H9 (cell line): ENCODE results near the gene CERK. TPM values are rescaled to one million over a fixed set of nuclear protein-coding genes. Genes with fewer than 3 reads are reported as not detected.
A peak's percentile ranks its signal among the peaks of the same experiment; 100 is the strongest.

Experiments used
- DNase-seq: peaks from one replicate; pipeline ENCODE4 v3.0.0-alpha.2; 2017
- H2AFZ ChIP-seq: one replicate; pipeline ENCODE4 v1.6.1; 2013; ENCODE audit warnings: mild to moderate bottlenecking, low read length, control low read depth, moderate library complexity
- H2AK5ac ChIP-seq: 2 replicates; pipeline ENCODE4 v1.6.1; 2013; ENCODE audit warnings: low read length, control low read depth, mixed read lengths; ENCODE audit not compliant: insufficient read length
- H2BK120ac ChIP-seq: one replicate; pipeline ENCODE4 v1.6.1; 2013; ENCODE audit warnings: low read depth, mild to moderate bottlenecking, low read length, control low read depth, inconsistent platforms; ENCODE audit not compliant: poor library complexity, severe bottlenecking
- H2BK12ac ChIP-seq: 2 replicates; pipeline ENCODE4 v1.6.1; 2013; ENCODE audit warnings: low read length, control low read depth, mixed read lengths, low read depth; ENCODE audit not compliant: insufficient read length
- H2BK15ac ChIP-seq: 2 replicates; pipeline ENCODE4 v1.6.1; 2013; ENCODE audit warnings: low read depth, low read length, control low read depth
- H2BK20ac ChIP-seq: one replicate; pipeline ENCODE4 v1.6.1; 2013; ENCODE audit warnings: low read depth, mild to moderate bottlenecking, low read length, control low read depth, inconsistent platforms; ENCODE audit not compliant: poor library complexity, severe bottlenecking
- H2BK5ac ChIP-seq: 2 replicates; pipeline ENCODE4 v1.6.1; 2013; ENCODE audit warnings: low read length, control low read depth, mixed read lengths; ENCODE audit not compliant: insufficient read length
- H3K14ac ChIP-seq: 2 replicates; pipeline ENCODE4 v1.6.1; 2013; ENCODE audit warnings: low read length, control low read depth; ENCODE audit not compliant: insufficient read depth
- H3K18ac ChIP-seq: 2 replicates; pipeline ENCODE4 v1.6.1; 2013; ENCODE audit warnings: low read depth, mild to moderate bottlenecking, mixed read lengths, low read length, control low read depth; ENCODE audit not compliant: insufficient read length
- H3K23ac ChIP-seq: 2 replicates; pipeline ENCODE4 v1.6.1; 2013; ENCODE audit warnings: low read length, control low read depth, mixed read lengths, low read depth; ENCODE audit not compliant: insufficient read length
- H3K23me2 ChIP-seq: 2 replicates; pipeline ENCODE4 v1.6.1; 2013; ENCODE audit warnings: low read depth, mild to moderate bottlenecking, mixed read lengths, low read length, control low read depth; ENCODE audit not compliant: insufficient read length, poor library complexity, severe bottlenecking
- H3K27ac ChIP-seq: 2 replicates; pipeline ENCODE4 v1.5.1; 2013; ENCODE audit warnings: low read length, control low read depth, mixed read lengths, low read depth; ENCODE audit not compliant: insufficient read length
- H3K27me3 ChIP-seq: 2 replicates; pipeline ENCODE4 v1.6.1; 2013; ENCODE audit warnings: low read length, control low read depth, inconsistent platforms; ENCODE audit not compliant: insufficient read depth
- H3K4ac ChIP-seq: 2 replicates; pipeline ENCODE4 v1.6.1; 2013; ENCODE audit warnings: low read depth, mild to moderate bottlenecking, control low read depth, inconsistent platforms, low read length, moderate library complexity
- H3K4me1 ChIP-seq: 2 replicates; pipeline ENCODE4 v1.6.1; 2013; ENCODE audit warnings: low read length, control low read depth, inconsistent platforms; ENCODE audit not compliant: insufficient read depth
- H3K4me2 ChIP-seq: 2 replicates; pipeline ENCODE4 v1.6.1; 2013; ENCODE audit warnings: low read length, control low read depth, mixed read lengths; ENCODE audit not compliant: insufficient read length, insufficient read depth
- H3K56ac ChIP-seq: 2 replicates; pipeline ENCODE4 v1.6.1; 2013; ENCODE audit warnings: low read depth, mild to moderate bottlenecking, mixed read lengths, low read length, control low read depth; ENCODE audit not compliant: insufficient read length
- H3K79me1 ChIP-seq: 2 replicates; pipeline ENCODE4 v1.6.1; 2013; ENCODE audit warnings: low read depth, mild to moderate bottlenecking, moderate library complexity, low read length, control low read depth, inconsistent platforms; ENCODE audit not compliant: insufficient read depth, poor library complexity, severe bottlenecking
- H3K79me2 ChIP-seq: 2 replicates; pipeline ENCODE4 v1.6.1; 2013; ENCODE audit warnings: low read length, control low read depth, inconsistent platforms; ENCODE audit not compliant: insufficient read depth
- H3K9ac ChIP-seq: 2 replicates; pipeline ENCODE4 v1.6.1; 2013; ENCODE audit warnings: low read length, control low read depth, mixed read lengths; ENCODE audit not compliant: insufficient read length; ENCODE audit errors: extremely low read depth
- H3K9me3 ChIP-seq: one replicate; pipeline ENCODE4 v1.6.1; 2013; ENCODE audit warnings: low read depth, low read length, inconsistent platforms; ENCODE audit not compliant: control insufficient read depth
- H3T11ph ChIP-seq: one replicate; pipeline ENCODE4 v1.6.1; 2013; ENCODE audit warnings: mild to moderate bottlenecking, low read length, control low read depth, inconsistent platforms
- H4K20me1 ChIP-seq: one replicate; pipeline ENCODE4 v1.6.1; 2013; ENCODE audit not compliant: control insufficient read depth, insufficient read length, insufficient read depth
- H4K5ac ChIP-seq: 2 replicates; pipeline ENCODE4 v1.6.1; 2013; ENCODE audit warnings: low read depth, mild to moderate bottlenecking, mixed read lengths, low read length, control low read depth; ENCODE audit not compliant: insufficient read length
- H4K8ac ChIP-seq: replicated peaks from 2 replicates; pipeline ENCODE4 v1.6.1; 2013; ENCODE audit warnings: low read length, control low read depth, mixed read lengths, low read depth; ENCODE audit not compliant: insufficient read length
- H4K91ac ChIP-seq: 2 replicates; pipeline ENCODE4 v1.6.1; 2013; ENCODE audit warnings: low read depth, mild to moderate bottlenecking, moderate library complexity, mixed read lengths, low read length, control low read depth; ENCODE audit not compliant: insufficient read length
- H3K27ac Mint-ChIP-seq, 3 experiments: 2 replicates in 2 of 3; 3 replicates in 1 of 3; pipeline ENCODE4 v1.8.0; 2020 to 2021; ENCODE audit warnings: mixed read lengths in 3 of 3, mild to moderate bottlenecking in 1 of 3, moderate library complexity in 1 of 3
- H3K27me3 Mint-ChIP-seq: 2 replicates; pipeline ENCODE4 v1.8.0; 2021; ENCODE audit warnings: low read depth, mild to moderate bottlenecking, moderate library complexity, mixed read lengths
- H3K36me3 Mint-ChIP-seq, 3 experiments: 2 replicates in 2 of 3; 3 replicates in 1 of 3; pipeline ENCODE4 v1.8.0; 2020 to 2021; ENCODE audit warnings: low read depth in 3 of 3, mixed read lengths in 3 of 3; ENCODE audit not compliant: insufficient read depth in 1 of 3
- H3K4me1 Mint-ChIP-seq, 2 experiments: 2 replicates each; pipeline ENCODE4 v1.8.0; 2020; ENCODE audit warnings: mixed read lengths in 2 of 2
- H3K4me3 Mint-ChIP-seq, 2 experiments: 2 replicates in 1 of 2; 3 replicates in 1 of 2; pipeline ENCODE4 v1.8.0; 2020 to 2021; ENCODE audit warnings: mild to moderate bottlenecking in 2 of 2, mixed read lengths in 2 of 2, moderate library complexity in 1 of 2
- H3K9me3 Mint-ChIP-seq, 2 experiments: 2 replicates in 1 of 2; 3 replicates in 1 of 2; pipeline ENCODE4 v1.8.0; 2020; ENCODE audit warnings: mild to moderate bottlenecking in 2 of 2, mixed read lengths in 2 of 2, moderate library complexity in 1 of 2
- WGBS: extraction: QIAGEN DNeasy Blood & Tissue Kit; methylation state at CpG from one replicate; pipeline ENCODE4 v1.1.7; 2013; ENCODE audit warnings: missing lambda C conversion rate, low lambda C conversion rate, mixed read lengths; ENCODE audit not compliant: insufficient read length; ENCODE audit errors: extremely low coverage; 5-methylcytosine and 5-hydroxymethylcytosine counted together
- total RNA-seq: library from RNA; stranded (reverse); gene quantifications from 2 replicates; pipeline ENCODE4 v1.2.1, GENCODE V29; 2021
- TF ChIP-seq, protein P1 (sequence below): fragments of 200-600 bp; sonication (generic); conservative IDR thresholded peaks from 3 replicates; pipeline ENCODE4 v1.8.0; 2021; ENCODE audit warnings: antibody characterized with exemption, mild to moderate bottlenecking

CERK gene
- total RNA-seq, 1 experiment from 2014 or later = 47.1 TPM

DNA sequence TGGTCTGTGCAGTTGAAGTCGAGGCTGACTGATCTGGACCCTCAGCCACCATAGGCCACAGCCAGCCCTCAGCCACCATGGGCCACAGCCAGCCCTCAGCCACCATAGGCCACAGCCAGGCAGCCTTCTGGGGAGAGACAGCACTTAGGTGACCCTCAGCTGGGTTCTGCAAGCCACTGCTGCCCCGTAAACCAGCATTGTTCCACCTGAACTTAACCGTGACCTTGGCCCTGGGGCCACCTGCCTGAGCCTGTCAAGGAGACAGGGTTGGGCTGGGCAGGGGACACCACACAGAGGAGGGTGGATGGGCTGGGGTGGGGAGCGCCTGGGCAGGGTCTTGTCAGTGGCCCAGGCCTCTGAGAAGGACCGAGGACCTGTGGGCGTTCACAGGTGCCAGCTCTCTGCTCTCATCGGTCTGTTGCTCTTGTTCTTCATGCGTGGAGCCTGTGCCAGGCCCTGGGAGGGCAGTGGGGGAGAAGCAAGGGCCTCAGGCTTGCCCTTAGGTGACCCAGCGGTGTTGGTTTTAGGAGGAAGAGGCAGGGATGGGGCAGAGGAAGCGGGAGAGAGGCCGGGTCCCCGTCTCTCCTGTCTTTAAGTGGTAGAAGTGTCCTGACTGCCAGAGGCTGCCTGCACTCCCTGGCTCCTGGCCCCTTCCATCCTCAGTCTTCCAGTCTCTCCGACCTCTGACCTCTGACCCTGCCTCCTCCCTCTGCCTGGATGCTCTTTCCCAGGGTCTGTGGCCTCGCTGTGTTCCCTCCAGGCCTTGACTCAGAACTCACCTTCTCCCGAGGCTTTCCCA is 81.0 kb downstream of the CERK start:
- Histone ChIP-seq H2BK15ac (no peak overlapping the region), H3T11ph (no peak overlapping the region), H2AK5ac (no peak overlapping the region), H2BK5ac (no peak overlapping the region), H4K5ac (no peak overlapping the region), H4K8ac (no peak overlapping the region), H3K4me2 (no peak overlapping the region), H2BK12ac (no peak overlapping the region), H2AFZ (no peak overlapping the region), H3K4ac (no peak overlapping the region), H3K23ac (no peak overlapping the region), H3K56ac (no peak overlapping the region), H4K20me1 (no peaks in the 10 kb centered on the region), H4K91ac (no peak overlapping the region), H3K79me2 (no peaks in the 10 kb centered on the region), H3K9ac (no peak overlapping the region), H3K27ac (no peak overlapping the region), H3K14ac (no peak overlapping the region; the same call in 1 of the 2 replicates), H3K4me1 (no peaks in the 10 kb centered on the region), H3K23me2 (no peaks in the 10 kb centered on the region), H3K9me3 (no peaks in the 10 kb centered on the region), H2BK20ac (no peak overlapping the region), H3K79me1 (no peaks in the 10 kb centered on the region), H2BK120ac (no peak overlapping the region), H3K27me3 (no peaks in the 10 kb centered on the region), H3K18ac (no peak overlapping the region)
- no peaks in the 10 kb centered on the region for H3K36me3 Mint-ChIP-seq
- H3K27me3 Mint-ChIP-seq = no peaks in the 10 kb centered on the region
- no peak overlapping the region for H3K4me3 Mint-ChIP-seq
- H3K9me3 Mint-ChIP-seq = no peaks in the 10 kb centered on the region; a peak in 1 of 5 replicates
- no peak for DNase-seq
- H3K27ac Mint-ChIP-seq = peak overlapping the region in 2 of 3 experiments; percentile 81 to 89; a peak in 4 of 7 replicates
- peaks cover 8 to 11% of the 10 kb centered on the region in 2 experiments for H3K4me1 Mint-ChIP-seq
- WGBS = no CpG with 5 or more reads among the region's 15 CpGs
- TF ChIP-seq, protein P1, sequence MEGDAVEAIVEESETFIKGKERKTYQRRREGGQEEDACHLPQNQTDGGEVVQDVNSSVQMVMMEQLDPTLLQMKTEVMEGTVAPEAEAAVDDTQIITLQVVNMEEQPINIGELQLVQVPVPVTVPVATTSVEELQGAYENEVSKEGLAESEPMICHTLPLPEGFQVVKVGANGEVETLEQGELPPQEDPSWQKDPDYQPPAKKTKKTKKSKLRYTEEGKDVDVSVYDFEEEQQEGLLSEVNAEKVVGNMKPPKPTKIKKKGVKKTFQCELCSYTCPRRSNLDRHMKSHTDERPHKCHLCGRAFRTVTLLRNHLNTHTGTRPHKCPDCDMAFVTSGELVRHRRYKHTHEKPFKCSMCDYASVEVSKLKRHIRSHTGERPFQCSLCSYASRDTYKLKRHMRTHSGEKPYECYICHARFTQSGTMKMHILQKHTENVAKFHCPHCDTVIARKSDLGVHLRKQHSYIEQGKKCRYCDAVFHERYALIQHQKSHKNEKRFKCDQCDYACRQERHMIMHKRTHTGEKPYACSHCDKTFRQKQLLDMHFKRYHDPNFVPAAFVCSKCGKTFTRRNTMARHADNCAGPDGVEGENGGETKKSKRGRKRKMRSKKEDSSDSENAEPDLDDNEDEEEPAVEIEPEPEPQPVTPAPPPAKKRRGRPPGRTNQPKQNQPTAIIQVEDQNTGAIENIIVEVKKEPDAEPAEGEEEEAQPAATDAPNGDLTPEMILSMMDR = no peak
